HG02840 (cell line): Measurements from ENCODE around the gene FBLN7.

Experiments used
- ATAC-seq: cut with Tn5 transposase; IDR thresholded peaks from one replicate; pipeline ENCODE4 v1.9.1; 2021; ENCODE audit warnings: mild to moderate bottlenecking, moderate library complexity, moderate number of reproducible peaks; ENCODE audit not compliant: unreplicated experiment, low FRiP score

FBLN7 gene

GRCh38 chr2:112155331-112156151, 17.4 kb downstream of the FBLN7 start:
- no peak for ATAC-seq

GRCh38 chr2:112156152-112156986, 18.2 kb downstream of the FBLN7 start:
- no peak for ATAC-seq

GRCh38 chr2:112157472-112157871, 19.3 kb downstream of the FBLN7 start:
- no peak for ATAC-seq

DNA sequence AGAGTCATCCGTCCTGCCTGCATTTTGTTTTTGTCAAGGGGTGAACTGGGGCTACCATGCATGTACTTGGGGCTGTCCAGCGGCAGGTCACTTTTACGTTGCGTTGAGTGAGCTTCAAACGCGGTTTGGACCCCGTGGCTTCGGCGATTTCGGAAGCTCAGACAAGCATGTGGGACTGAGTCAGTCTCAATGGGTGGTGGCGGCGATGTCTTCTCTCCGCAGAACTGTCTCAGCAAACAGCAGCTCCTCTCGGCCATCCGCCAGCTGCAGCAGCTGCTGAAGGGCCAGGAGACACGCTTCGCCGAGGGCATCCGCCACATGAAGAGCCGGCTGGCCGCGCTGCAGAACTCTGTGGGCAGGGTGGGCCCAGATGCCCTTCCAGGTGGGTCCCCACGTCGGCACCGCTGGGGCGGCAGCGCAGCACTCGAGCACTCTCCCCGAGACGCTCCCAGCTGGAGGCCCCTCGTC, 21.3 kb downstream of the FBLN7 start:
- ATAC-seq, result no peak

DNA sequence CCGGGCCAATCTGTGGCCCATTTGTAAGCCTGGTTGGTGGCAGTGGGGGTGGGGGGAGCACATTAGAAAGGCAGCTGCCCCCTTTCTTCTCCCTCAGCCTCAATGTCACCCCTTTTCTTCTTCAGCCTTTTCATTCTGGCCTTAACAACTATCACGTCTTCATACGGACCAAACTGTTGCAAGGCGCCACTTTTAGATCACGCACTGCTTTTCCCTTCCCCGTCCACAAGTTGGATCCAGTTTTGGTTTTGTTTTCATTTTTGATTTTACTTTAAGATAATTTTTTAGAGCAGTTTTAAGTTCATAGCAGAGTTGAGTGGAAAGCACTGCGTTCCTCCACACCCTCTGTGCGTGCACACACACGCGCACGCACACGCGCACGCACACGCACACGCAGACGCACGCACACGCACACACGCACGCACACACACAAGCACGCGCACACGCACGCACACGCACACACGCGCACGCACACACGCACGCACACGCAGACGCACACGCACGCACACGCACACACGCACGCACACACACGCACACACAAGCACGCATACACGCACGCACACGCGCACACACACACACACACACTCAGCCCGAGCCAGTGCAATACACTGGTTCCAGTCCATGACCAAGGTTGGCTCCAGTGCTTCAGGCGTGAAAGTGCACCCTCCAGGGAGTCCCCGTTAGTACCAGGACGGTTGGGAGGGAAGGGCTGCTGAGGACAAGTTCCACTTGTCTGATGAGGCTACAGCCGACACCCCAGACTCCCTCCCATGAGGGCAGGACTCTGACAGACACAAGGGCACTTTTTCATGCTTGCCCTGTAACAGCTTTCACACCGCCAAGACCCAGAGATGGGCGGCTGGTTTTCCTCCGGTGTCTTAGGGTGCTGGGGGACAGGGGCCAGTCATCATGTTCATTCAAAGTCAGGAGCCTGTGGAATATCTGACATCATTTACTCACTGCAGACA, 22.4 kb downstream of the FBLN7 start:
- ATAC-seq, result no peak

GRCh38 chr2:112161431-112162145, 23.4 kb downstream of the FBLN7 start:
- ATAC-seq, result no peak

- ATAC-seq, result no peak
Measured at GRCh38 chr2:112162341-112162740, 24.2 kb downstream of the FBLN7 start.

- no peak for ATAC-seq
Measured at GRCh38 chr2:112162956-112163355, 24.8 kb downstream of the FBLN7 start.

GRCh38 chr2:112163541-112163981, 25.4 kb downstream of the FBLN7 start:
- ATAC-seq, result no peak

- no peak for ATAC-seq
Measured at GRCh38 chr2:112164876-112165275, 26.7 kb downstream of the FBLN7 start.

GRCh38 chr2:112165296-112165695, 27.1 kb downstream of the FBLN7 start:
- no peak for ATAC-seq

DNA sequence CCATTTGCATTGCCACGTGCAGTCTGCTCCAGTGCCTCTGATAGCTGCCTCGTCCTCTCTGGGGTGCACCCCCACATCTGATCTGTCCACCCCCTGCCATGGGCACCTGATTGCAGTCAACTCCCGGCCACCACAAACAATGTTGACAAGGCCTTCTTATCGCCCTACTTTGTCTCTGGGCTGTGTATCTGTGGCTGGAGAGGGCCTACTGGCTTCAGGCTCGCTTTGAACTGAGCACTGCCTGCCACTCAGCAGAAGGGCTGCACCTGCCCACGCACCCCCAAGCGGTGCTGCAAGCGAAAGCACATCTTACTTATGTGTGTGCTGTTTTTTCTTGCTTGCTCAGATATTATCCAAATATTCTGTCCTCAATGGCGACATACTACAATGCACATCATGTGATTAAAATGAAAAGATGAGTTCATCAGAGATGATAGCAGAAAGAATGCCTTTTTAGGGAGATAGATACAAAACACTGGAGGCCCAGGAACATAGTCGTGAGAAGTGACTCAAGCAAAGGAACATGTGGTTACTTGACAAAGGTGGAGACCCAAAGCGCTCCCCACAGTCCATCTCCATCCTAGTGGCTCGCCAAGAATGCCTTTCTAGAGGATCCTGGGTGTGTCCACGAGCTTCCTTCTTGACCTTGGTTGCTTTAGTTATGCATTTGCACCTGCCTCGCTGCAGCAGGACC, 28.8 kb downstream of the FBLN7 start:
- ATAC-seq, result no peak

DNA sequence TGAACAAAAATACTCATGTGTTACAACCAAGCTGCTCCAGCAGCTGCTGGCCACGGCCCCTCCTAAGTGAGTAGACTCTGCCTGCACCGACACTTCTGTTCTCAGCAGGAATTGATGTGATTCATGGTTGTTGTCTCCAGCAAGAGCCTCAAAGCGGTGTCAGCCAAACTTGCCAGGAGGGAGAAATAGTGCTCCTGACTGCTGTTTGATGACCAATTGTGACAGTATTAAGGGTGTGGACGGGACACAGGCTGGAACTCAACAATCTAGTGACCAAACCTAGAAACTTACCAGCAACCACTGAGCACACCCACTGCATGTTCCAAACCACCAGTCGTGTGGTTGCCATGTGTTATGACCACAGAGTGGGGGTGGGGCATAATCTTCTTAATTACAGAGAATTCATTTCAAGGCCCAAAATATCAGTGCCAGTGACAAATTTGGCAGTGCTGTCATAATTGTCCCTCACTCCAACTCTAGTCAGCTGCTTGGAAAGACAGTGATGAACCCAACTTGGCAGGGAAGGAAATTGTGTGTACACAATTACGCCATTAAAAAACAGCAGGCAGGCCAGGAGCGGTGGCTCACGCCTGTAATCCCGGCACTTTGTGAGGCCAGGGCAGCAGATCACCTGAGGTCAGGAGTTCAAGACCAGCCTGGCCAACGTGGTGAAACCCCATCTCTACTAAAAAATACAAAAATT, 30.4 kb downstream of the FBLN7 start:
- no peak for ATAC-seq

DNA sequence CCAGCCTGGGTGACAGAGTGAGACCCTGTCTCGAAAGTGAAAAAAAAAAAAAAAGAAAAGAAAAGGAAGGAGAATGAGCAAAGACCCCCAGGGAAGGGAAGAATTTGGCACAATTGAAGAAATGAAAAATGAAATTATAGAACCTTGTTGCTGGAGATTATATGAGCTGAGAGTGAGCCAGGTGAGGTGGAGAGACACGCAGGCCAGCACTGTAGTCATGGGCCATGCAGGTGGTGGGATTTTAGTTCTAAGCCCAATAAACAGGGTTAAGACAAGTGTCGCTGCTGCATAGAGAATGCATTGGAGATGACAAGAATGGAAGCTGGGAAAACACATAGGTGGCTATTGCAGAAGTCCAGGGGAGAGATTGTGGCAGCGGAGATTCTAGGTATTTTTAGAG, 32.3 kb downstream of the FBLN7 start:
- no peak for ATAC-seq

GRCh38 chr2:112173646-112174319, 35.6 kb downstream of the FBLN7 start:
- no peak for ATAC-seq

GRCh38 chr2:112174383-112174782, 36.2 kb downstream of the FBLN7 start:
- ATAC-seq, result no peak

DNA sequence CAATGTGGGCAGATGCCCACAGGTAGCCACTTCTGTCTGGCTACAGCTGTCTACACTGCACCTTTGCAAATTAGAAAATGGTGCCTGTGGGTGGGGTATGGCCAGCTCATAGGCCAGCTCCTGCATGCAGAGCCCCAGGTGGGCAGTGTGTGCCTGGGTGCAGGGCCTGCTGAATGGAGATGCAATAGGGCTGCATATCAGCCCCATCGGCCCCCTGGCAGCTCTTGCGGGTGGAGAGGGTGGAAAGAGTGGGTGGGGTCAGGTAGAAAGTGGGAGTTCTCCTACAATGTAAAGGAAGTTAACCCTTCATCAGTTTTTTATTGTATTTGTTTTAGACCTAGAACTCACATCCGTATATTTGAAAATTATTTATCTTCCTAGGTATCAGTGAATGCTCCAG, 37.1 kb downstream of the FBLN7 start:
- no peak for ATAC-seq
